ENCODE measurements around the gene TFCP2.

- TF ChIP-seq CTCF (IDR thresholded peaks at IDR 0.05) (no peak), POLR2A (IDR thresholded peaks at IDR 0.05) (no peak), POLR2AphosphoS5 (IDR thresholded peaks at IDR 0.05) (no peak), EP300 (IDR thresholded peaks at IDR 0.05) (no peak)
Measured at GRCh38 chr12:51189790-51190355, 16.9 kb upstream of the TFCP2 start.
